MV-4-11 (cell line): ENCODE data around the gene NBEA.

Experiments used
- DNase-seq: peaks from one replicate; lab custom pipeline; 2025; lab: John Stamatoyannopoulos, UW

The NBEA gene

GRCh38 chr13:35706281-35706680 lies 764.2 kb downstream of the NBEA start:
- DNase-seq: no peak

GRCh38 chr13:35706721-35707120 lies 764.7 kb downstream of the NBEA start:
- DNase-seq: no peak

GRCh38 chr13:35711909-35712308 lies 769.8 kb downstream of the NBEA start:
- no peak for DNase-seq

- no peak for DNase-seq
These were observed 771.1 kb downstream of the NBEA start for GRCh38 chr13:35712907-35713761.

GRCh38 chr13:35714121-35714520 lies 772.1 kb downstream of the NBEA start:
- no peak for DNase-seq

- no peak for DNase-seq
These were observed 772.7 kb downstream of the NBEA start for GRCh38 chr13:35714588-35715377.

- DNase-seq: peak; percentile 50
These were observed 774.1 kb downstream of the NBEA start for GRCh38 chr13:35716186-35716585.

- DNase-seq: no peak
These were observed 774.7 kb downstream of the NBEA start for GRCh38 chr13:35716729-35717128.

GRCh38 chr13:35718084-35718483 lies 776.0 kb downstream of the NBEA start:
- no peak for DNase-seq

GRCh38 chr13:35720290-35720689 lies 778.2 kb downstream of the NBEA start:
- no peak for DNase-seq

- DNase-seq: no peak
These were observed 778.9 kb downstream of the NBEA start for GRCh38 chr13:35720690-35721554.
